Measurements from ENCODE around the gene CNRIP1. TPM values are rescaled to one million over a fixed set of nuclear protein-coding genes. Genes with fewer than 3 reads are reported as not detected.
A peak's percentile ranks its signal among the peaks of the same experiment; 100 is the strongest.

Gene CNRIP1
- total RNA-seq, 1 experiment from 2014 or later, result not detected

- peaks cover 23% of the 10 kb centered on the region for H3K36me3 Mint-ChIP-seq (ENCODE audit: insufficient read depth, unreplicated experiment)
- TF ChIP-seq CTCF (IDR thresholded peaks at IDR 0.05; ENCODE audit: insufficient read depth in 1 of 2, low read depth in 1 of 2, low read length in 1 of 2, severe bottlenecking in 1 of 2, unreplicated experiment in 1 of 2), result no peak
- no peaks in the 10 kb centered on the region for H3K27me3 ChIP-seq (replicated peaks; ENCODE audit: control insufficient read depth, insufficient read depth, low read length)
- POLR2A ChIA-PET, result interaction anchor here (0.8 to 1.7 kb wide), 4 partner anchors 27 to 94 kb away, joined by 3 to 9 read pairs (median 4); partner anchors contain the start of gene PNO1
- peak overlapping the region; percentile 92 for H3K4me3 Mint-ChIP-seq (ENCODE audit: unreplicated experiment)
- peak overlapping the region; percentile 97 for H3K27ac Mint-ChIP-seq (ENCODE audit: unreplicated experiment)
- H3K9me3 Mint-ChIP-seq (ENCODE audit: unreplicated experiment), result no peaks in the 10 kb centered on the region
- peak in 1 of 2 experiments; percentile 42 for DNase-seq
- H3K9me3 ChIP-seq, result no peaks in the 10 kb centered on the region
- CTCF ChIA-PET, result interaction anchor here (0.5 to 1.8 kb wide), 4 partner anchors 26 to 130 kb away, joined by 3 to 4 read pairs (median 4); no protein-coding TSS in a partner anchor
- H3K27me3 Mint-ChIP-seq (ENCODE audit: insufficient read depth, unreplicated experiment), result no peaks in the 10 kb centered on the region
- H3K4me1 ChIP-seq, result 0 out of 2 replicates have a peak, but pooled peaks cover 17% of the 10 kb centered on the region
- peak overlapping the region; percentile 99 for H3K4me3 ChIP-seq (ENCODE audit: low read depth, low read length)
- intact Hi-C loops (cut with micrococcal nuclease; ENCODE audit: unreplicated experiment), result loop anchor here (1.0 to 5.0 kb wide), 3 partner anchors 17 to 95 kb away; partner anchors contain the start of gene PNO1
- H3K4me1 Mint-ChIP-seq (ENCODE audit: low read depth, unreplicated experiment), result peaks cover 14% of the 10 kb centered on the region
- H3K36me3 ChIP-seq (ENCODE audit: control insufficient read depth, insufficient read depth, low read length), result no peaks in the 10 kb centered on the region
- BruUV-seq (replicated peaks), result no TSS peak
Observed at GRCh38 chr2:68251855-68252399, 67.8 kb downstream of the CNRIP1 start.

- Histone ChIP-seq H3K36me3 (ENCODE audit: control insufficient read depth, insufficient read depth, low read length) (no peaks in the 10 kb centered on the region), H3K4me1 (0 out of 2 replicates have a peak, but pooled peaks cover 17% of the 10 kb centered on the region), H3K4me3 (ENCODE audit: low read depth, low read length) (peak overlapping the region; percentile 99), H3K9me3 (no peaks in the 10 kb centered on the region), H3K27me3 (replicated peaks; ENCODE audit: control insufficient read depth, insufficient read depth, low read length) (no peaks in the 10 kb centered on the region)
- H3K36me3 Mint-ChIP-seq (ENCODE audit: insufficient read depth, unreplicated experiment), result peaks cover 23% of the 10 kb centered on the region
- POLR2A ChIA-PET, result no interaction called here
- CTCF ChIA-PET, result interaction anchor here (1.2 kb wide), 1 partner anchor 26 kb away, joined by 4 read pairs; no protein-coding TSS in a partner anchor
- H3K9me3 Mint-ChIP-seq (ENCODE audit: unreplicated experiment), result no peaks in the 10 kb centered on the region
- no peaks in the 10 kb centered on the region for H3K27me3 Mint-ChIP-seq (ENCODE audit: insufficient read depth, unreplicated experiment)
- DNase-seq, result peak; percentile 79 to 80
- peaks cover 14% of the 10 kb centered on the region for H3K4me1 Mint-ChIP-seq (ENCODE audit: low read depth, unreplicated experiment)
- TF ChIP-seq CTCF (IDR thresholded peaks at IDR 0.05; ENCODE audit: insufficient read depth in 1 of 2, low read depth in 1 of 2, low read length in 1 of 2, severe bottlenecking in 1 of 2, unreplicated experiment in 1 of 2), result peak; percentile 64 to 72
- H3K27ac Mint-ChIP-seq (ENCODE audit: unreplicated experiment), result peak overlapping the region; percentile 97
- BruUV-seq (replicated peaks), result no TSS peak
- intact Hi-C loops (cut with micrococcal nuclease; ENCODE audit: unreplicated experiment), result loop anchor here (2.0 to 5.0 kb wide), 2 partner anchors 17 to 54 kb away; no protein-coding TSS in a partner anchor
- H3K4me3 Mint-ChIP-seq (ENCODE audit: unreplicated experiment), result peak overlapping the region; percentile 92
Observed at GRCh38 chr2:68251187-68251854, 68.4 kb downstream of the CNRIP1 start.

- Mint-ChIP-seq H3K27ac (ENCODE audit: unreplicated experiment) (peak overlapping the region; percentile 97), H3K4me1 (ENCODE audit: low read depth, unreplicated experiment) (peaks cover 14% of the 10 kb centered on the region), H3K36me3 (ENCODE audit: insufficient read depth, unreplicated experiment) (peaks cover 23% of the 10 kb centered on the region), H3K4me3 (ENCODE audit: unreplicated experiment) (peak overlapping the region; percentile 92), H3K27me3 (ENCODE audit: insufficient read depth, unreplicated experiment) (no peaks in the 10 kb centered on the region), H3K9me3 (ENCODE audit: unreplicated experiment) (no peaks in the 10 kb centered on the region)
- peak overlapping the region; percentile 99 for H3K4me3 ChIP-seq (ENCODE audit: low read depth, low read length)
- intact Hi-C loops (cut with micrococcal nuclease; ENCODE audit: unreplicated experiment), result loop anchor here (2.0 to 5.0 kb wide), 2 partner anchors 16 to 53 kb away; no protein-coding TSS in a partner anchor
- H3K36me3 ChIP-seq (ENCODE audit: control insufficient read depth, insufficient read depth, low read length), result no peaks in the 10 kb centered on the region
- no peaks in the 10 kb centered on the region for H3K9me3 ChIP-seq
- H3K27me3 ChIP-seq (replicated peaks; ENCODE audit: control insufficient read depth, insufficient read depth, low read length), result no peaks in the 10 kb centered on the region
- POLR2A ChIA-PET, result interaction anchor here (0.7 kb wide), 1 partner anchor 37 kb away, joined by 3 read pairs; no protein-coding TSS in a partner anchor
- CTCF ChIA-PET, result interaction anchor here (0.7 to 1.2 kb wide), 2 partner anchors 25 to 54 kb away, joined by 3 to 4 read pairs; no protein-coding TSS in a partner anchor
- DNase-seq, result no peak
- 0 out of 2 replicates have a peak, but pooled peaks cover 17% of the 10 kb centered on the region for H3K4me1 ChIP-seq
- BruUV-seq (replicated peaks), result TSS peak; percentile 35
- TF ChIP-seq CTCF (IDR thresholded peaks at IDR 0.05; ENCODE audit: insufficient read depth in 1 of 2, low read depth in 1 of 2, low read length in 1 of 2, severe bottlenecking in 1 of 2, unreplicated experiment in 1 of 2), result no peak
Observed at GRCh38 chr2:68250652-68251186, 69.0 kb downstream of the CNRIP1 start.

All from Caco-2 (cell line).